ENCODE measurements around the gene C9orf152. TPM values are rescaled to one million over a fixed set of nuclear protein-coding genes. Genes with fewer than 3 reads are reported as not detected.

C9orf152 gene
- total RNA-seq, 1 experiment from 2014 or later = 0.95 TPM

GRCh38 chr9:110217656-110218099, 9.7 kb upstream of the C9orf152 start:
- no peaks in the 10 kb centered on the region for H3K79me2 ChIP-seq (ENCODE audit: low read length)
- TF ChIP-seq EZH2phosphoT487 (IDR thresholded peaks at IDR 0.05; ENCODE audit: borderline replicate concordance, low read length) (no peak), CTCF (conservative IDR thresholded peaks at IDR 0.05; ENCODE audit: low read depth, low read length) (peak; percentile 71)
- H3F3A ChIP-seq (ENCODE audit: low read length, unreplicated experiment) = no peaks in the 10 kb centered on the region
- intact Hi-C loops (cut with micrococcal nuclease) = loop anchor here (1.0 kb wide), 1 partner anchor 34 kb away; no protein-coding TSS in a partner anchor
- H2AFZ ChIP-seq (ENCODE audit: low read length) = 0 out of 2 replicates have a peak overlapping the region, but pooled peaks have one; percentile 63
- no peaks in the 10 kb centered on the region for H3K36me3 ChIP-seq (ENCODE audit: low read depth, low read length)
- H3K4me1 ChIP-seq (ENCODE audit: insufficient read depth, low read length) = no peaks in the 10 kb centered on the region
- H3K4me2 ChIP-seq (ENCODE audit: low read length) = peak overlapping the region; percentile 76
- no peak overlapping the region for H3K27ac ChIP-seq (ENCODE audit: low read length)
- ATAC-seq (no peak), DNase-seq (peak; percentile 62)
- no peaks in the 10 kb centered on the region for H4K20me1 ChIP-seq (ENCODE audit: low read length)
- CTCF ChIA-PET = interaction anchor here (1.0 kb wide), 2 partner anchors 34 to 207 kb away, joined by 3 to 15 read pairs; no protein-coding TSS in a partner anchor
- H3K9me2 ChIP-seq (replicated peaks; ENCODE audit: low read length) = no peaks in the 10 kb centered on the region
- H3K9me3 ChIP-seq (ENCODE audit: low read length) = no peaks in the 10 kb centered on the region
- H3K9ac ChIP-seq (ENCODE audit: low read length) = no peak overlapping the region
- no peak overlapping the region; the same call in 1 of the 2 replicates for H3K4me3 ChIP-seq (ENCODE audit: low read length)
- no peaks in the 10 kb centered on the region for H3K27me3 ChIP-seq (ENCODE audit: low read length)
- POLR2A ChIA-PET (ENCODE audit: unreplicated experiment) = no interaction called here
- no TSS peak for BruUV-seq (replicated peaks)

GRCh38 chr9:110214586-110215355, 6.8 kb upstream of the C9orf152 start:
- no peak overlapping the region for H3K27ac ChIP-seq (ENCODE audit: low read length)
- H3K79me2 ChIP-seq (ENCODE audit: low read length) = no peaks in the 10 kb centered on the region
- no peak overlapping the region for H3K4me2 ChIP-seq (ENCODE audit: low read length)
- no peaks in the 10 kb centered on the region for H3K36me3 ChIP-seq (ENCODE audit: low read depth, low read length)
- H3F3A ChIP-seq (ENCODE audit: low read length, unreplicated experiment) = no peaks in the 10 kb centered on the region
- no peak overlapping the region for H3K9ac ChIP-seq (ENCODE audit: low read length)
- no peak overlapping the region for H2AFZ ChIP-seq (ENCODE audit: low read length)
- H3K9me3 ChIP-seq (ENCODE audit: low read length) = no peaks in the 10 kb centered on the region
- TF ChIP-seq EZH2phosphoT487 (IDR thresholded peaks at IDR 0.05; ENCODE audit: borderline replicate concordance, low read length) (no peak), CTCF (conservative IDR thresholded peaks at IDR 0.05; ENCODE audit: low read depth, low read length) (no peak), EZH2 (IDR thresholded peaks at IDR 0.05; ENCODE audit: low read length, unreplicated experiment) (no peak)
- DNase-seq (no peak), ATAC-seq (no peak)
- intact Hi-C loops (cut with micrococcal nuclease) = no loop called here
- ChIA-PET POLR2A (ENCODE audit: unreplicated experiment) (no interaction called here), CTCF (no interaction called here)
- H3K27me3 ChIP-seq (ENCODE audit: low read length) = no peaks in the 10 kb centered on the region
- no peaks in the 10 kb centered on the region for H3K9me2 ChIP-seq (replicated peaks; ENCODE audit: low read length)
- H4K20me1 ChIP-seq (ENCODE audit: low read length) = no peaks in the 10 kb centered on the region
- H3K4me3 ChIP-seq (ENCODE audit: low read length) = no peak overlapping the region
- BruUV-seq (replicated peaks) = no TSS peak
- no peaks in the 10 kb centered on the region for H3K4me1 ChIP-seq (ENCODE audit: insufficient read depth, low read length)

- Histone ChIP-seq H4K20me1 (ENCODE audit: low read length) (no peaks in the 10 kb centered on the region), H3K4me1 (ENCODE audit: insufficient read depth, low read length) (no peaks in the 10 kb centered on the region), H3K27me3 (ENCODE audit: low read length) (no peaks in the 10 kb centered on the region), H3K79me2 (ENCODE audit: low read length) (no peaks in the 10 kb centered on the region), H3K36me3 (ENCODE audit: low read depth, low read length) (no peaks in the 10 kb centered on the region), H3K4me3 (ENCODE audit: low read length) (no peak overlapping the region), H3F3A (ENCODE audit: low read length, unreplicated experiment) (no peaks in the 10 kb centered on the region), H3K9me2 (replicated peaks; ENCODE audit: low read length) (no peaks in the 10 kb centered on the region), H2AFZ (ENCODE audit: low read length) (no peak overlapping the region), H3K9ac (ENCODE audit: low read length) (no peak overlapping the region), H3K27ac (ENCODE audit: low read length) (no peak overlapping the region), H3K9me3 (ENCODE audit: low read length) (no peaks in the 10 kb centered on the region), H3K4me2 (ENCODE audit: low read length) (no peak overlapping the region)
- TF ChIP-seq EZH2 (IDR thresholded peaks at IDR 0.05; ENCODE audit: low read length, unreplicated experiment) = no peak
- no peak for TF ChIP-seq EZH2phosphoT487 (IDR thresholded peaks at IDR 0.05; ENCODE audit: borderline replicate concordance, low read length)
- no peak for TF ChIP-seq CTCF (conservative IDR thresholded peaks at IDR 0.05; ENCODE audit: low read depth, low read length)
- ChIA-PET POLR2A (ENCODE audit: unreplicated experiment) (no interaction called here), CTCF (no interaction called here)
- DNase-seq (no peak), ATAC-seq (no peak)
- BruUV-seq (replicated peaks) = no TSS peak
- intact Hi-C loops (cut with micrococcal nuclease) = no loop called here
Observed at GRCh38 chr9:110214090-110214489, 6.1 kb upstream of the C9orf152 start.
